ENCODE measurements around the gene SPEF2.

The SPEF2 gene, protein sequence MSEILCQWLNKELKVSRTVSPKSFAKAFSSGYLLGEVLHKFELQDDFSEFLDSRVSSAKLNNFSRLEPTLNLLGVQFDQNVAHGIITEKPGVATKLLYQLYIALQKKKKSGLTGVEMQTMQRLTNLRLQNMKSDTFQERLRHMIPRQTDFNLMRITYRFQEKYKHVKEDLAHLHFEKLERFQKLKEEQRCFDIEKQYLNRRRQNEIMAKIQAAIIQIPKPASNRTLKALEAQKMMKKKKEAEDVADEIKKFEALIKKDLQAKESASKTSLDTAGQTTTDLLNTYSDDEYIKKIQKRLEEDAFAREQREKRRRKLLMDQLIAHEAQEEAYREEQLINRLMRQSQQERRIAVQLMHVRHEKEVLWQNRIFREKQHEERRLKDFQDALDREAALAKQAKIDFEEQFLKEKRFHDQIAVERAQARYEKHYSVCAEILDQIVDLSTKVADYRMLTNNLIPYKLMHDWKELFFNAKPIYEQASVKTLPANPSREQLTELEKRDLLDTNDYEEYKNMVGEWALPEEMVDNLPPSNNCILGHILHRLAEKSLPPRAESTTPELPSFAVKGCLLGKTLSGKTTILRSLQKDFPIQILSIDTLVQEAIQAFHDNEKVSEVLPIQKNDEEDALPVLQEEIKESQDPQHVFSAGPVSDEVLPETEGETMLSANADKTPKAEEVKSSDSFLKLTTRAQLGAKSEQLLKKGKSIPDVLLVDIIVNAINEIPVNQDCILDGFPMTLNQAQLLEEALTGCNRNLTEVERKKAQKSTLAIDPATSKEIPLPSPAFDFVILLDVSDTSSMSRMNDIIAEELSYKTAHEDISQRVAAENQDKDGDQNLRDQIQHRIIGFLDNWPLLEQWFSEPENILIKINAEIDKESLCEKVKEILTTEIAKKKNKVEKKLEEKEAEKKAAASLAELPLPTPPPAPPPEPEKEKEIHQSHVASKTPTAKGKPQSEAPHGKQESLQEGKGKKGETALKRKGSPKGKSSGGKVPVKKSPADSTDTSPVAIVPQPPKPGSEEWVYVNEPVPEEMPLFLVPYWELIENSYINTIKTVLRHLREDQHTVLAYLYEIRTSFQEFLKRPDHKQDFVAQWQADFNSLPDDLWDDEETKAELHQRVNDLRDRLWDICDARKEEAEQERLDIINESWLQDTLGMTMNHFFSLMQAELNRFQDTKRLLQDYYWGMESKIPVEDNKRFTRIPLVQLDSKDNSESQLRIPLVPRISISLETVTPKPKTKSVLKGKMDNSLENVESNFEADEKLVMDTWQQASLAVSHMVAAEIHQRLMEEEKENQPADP (N-terminal part only)

DNA sequence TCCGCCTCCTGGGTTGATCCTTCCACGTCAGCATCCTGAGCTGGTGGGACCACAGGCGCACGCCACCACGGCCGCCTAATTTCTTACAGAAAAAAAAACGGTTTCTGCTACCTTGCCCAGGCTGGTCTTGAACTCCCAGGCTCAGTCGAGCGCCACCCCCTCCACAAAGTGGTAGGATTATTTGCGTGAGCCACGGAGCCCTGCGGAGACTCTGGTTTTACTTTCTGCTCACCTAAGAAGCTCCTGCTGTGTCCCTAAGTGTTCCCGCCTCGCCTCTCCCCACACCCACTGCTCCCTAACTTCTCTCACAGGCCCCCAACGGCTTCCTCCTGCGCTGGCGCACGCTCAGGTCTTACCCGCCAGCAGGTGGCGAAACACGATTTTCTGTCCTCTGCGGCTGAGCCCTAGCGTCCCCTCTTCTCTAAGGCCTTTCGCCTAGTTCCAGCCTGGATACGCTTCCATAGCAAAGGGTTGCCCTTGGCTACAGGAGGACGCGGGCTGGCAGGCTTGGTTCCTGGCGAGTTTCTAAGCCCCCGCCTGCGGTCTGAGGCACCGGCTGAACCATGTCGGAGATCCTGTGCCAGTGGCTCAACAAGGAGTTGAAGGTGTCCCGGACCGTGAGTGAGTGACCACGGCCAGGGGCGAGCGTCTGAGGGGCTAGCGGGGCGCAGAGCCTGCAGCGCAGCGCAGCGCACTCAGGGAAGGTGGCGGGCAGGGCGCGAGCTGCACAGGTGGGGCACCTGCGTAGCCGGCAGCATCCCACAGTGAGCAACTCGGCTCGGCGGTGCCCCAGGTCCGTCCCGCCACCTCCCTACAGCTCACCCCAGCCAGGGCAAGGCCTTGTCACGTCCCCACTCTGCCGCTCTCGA is at the start of gene SPEF2:
TSS of gene SPEF2 (plus strand) at position 429 of the 869 bp plus-strand sequence. CDS start at position 564, 135 bp downstream.
- peak; percentile 94 for DNase-seq (ENCODE audit: low read depth)

DNA sequence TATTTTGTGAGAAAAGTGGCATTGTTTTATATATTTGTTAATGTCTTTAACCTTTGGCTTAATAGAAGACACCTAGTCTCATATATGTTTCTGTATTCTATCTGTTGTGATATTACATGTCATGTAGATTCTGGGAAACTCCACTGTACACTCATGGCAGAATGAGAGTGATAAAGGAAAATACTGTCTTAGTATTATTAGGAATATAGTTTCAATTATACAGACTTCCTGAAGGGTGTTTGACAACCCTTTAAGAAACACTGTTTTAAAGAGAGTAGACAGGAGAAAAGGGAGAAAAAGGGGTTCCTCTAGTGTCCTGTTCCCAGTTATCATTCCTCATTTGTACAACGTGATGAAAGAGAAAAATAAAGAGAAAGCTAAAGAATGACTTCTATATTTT is 42.1 kb upstream of the SPEF2 start:
- DNase-seq (ENCODE audit: low read depth) = no peak

DNA sequence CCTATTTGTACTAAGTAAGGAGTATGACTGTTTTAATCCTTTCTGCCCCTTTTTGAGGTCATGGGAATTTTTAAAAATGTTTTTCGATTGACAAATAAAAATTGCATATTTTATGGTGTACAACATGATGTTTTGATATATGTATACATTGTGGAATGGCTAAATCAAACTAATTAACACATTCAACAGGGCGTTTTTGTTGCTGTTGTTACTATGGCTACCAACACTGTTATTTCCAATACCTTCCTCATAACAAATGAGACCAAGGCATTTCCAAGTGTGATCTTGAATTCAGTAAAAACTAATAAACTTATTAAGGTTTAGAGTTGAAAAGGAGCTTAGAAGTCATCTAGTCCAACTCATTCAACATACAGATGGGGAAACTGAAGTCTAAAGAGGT is 30.2 kb upstream of the SPEF2 start:
- DNase-seq (ENCODE audit: low read depth) = no peak

DNA sequence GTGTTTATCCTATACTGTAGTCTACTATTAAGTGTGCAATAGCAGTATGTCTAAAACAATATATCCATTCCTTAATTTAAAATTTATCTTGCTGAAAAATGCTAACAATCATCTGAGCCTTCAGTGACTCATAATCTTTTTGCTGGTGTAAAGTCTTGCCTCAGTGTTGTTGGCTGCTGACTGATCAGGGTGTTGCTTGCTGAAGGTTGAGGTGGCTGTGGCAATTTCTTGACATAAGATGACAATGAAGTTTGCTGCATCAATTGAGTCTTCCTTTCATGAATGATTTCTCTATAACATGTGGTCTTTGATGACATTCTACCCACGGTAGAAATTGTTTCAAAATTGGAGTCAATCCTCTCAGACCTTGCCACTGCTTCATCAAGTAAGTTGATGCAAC is 24.3 kb upstream of the SPEF2 start:
- DNase-seq (ENCODE audit: low read depth) = no peak

DNA sequence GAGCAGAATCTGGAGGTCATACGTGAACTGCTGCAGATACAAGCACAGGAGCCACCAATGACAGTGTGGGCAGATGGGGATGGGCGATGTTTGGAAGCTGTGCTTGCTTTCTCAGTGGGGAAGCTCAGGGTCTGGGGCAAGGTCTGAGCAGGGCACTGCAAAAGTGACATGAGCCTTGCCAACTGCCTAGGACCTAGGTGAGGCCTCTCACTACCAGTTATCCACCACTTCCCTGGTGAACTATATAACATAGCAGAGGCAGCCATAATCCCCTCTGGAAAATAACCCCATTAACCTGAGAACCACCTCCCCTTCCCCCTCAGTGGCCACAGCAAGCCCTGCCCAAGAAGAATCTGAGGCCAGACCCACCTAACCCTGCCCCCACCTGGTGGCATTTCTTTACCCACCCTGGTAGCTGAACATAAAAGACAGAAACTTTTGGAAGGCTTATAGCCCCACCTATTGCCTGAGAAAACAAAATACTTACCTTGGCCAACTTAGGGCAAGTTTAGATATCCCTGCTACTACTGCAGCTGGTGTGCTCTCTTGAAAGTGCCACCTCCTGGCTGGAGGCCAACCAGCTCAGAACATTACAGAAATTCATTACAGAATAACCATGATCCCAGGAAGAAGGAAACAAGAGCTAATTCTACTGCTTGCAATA is 18.8 kb upstream of the SPEF2 start:
- DNase-seq (ENCODE audit: low read depth) = peak; percentile 9

DNA sequence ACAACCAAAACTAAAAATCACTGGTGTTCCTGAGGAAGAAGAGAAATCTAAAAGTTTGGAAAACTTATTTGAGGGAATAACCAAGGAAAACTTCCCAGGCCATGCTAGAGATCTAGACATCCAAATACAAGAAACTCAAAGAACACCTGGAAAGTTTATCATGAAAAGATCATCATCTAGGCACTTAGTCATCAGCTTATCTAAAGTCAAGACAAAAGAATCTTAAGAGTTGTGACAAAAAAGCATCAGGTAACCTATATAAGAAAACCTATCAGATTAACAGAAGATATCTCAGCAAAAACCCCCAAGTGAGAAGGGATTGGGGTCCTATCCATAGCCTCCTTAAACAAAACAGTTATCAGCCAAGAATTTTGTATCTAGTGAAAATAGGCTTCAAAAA is 17.1 kb upstream of the SPEF2 start:
- DNase-seq (ENCODE audit: low read depth) = no peak

DNA sequence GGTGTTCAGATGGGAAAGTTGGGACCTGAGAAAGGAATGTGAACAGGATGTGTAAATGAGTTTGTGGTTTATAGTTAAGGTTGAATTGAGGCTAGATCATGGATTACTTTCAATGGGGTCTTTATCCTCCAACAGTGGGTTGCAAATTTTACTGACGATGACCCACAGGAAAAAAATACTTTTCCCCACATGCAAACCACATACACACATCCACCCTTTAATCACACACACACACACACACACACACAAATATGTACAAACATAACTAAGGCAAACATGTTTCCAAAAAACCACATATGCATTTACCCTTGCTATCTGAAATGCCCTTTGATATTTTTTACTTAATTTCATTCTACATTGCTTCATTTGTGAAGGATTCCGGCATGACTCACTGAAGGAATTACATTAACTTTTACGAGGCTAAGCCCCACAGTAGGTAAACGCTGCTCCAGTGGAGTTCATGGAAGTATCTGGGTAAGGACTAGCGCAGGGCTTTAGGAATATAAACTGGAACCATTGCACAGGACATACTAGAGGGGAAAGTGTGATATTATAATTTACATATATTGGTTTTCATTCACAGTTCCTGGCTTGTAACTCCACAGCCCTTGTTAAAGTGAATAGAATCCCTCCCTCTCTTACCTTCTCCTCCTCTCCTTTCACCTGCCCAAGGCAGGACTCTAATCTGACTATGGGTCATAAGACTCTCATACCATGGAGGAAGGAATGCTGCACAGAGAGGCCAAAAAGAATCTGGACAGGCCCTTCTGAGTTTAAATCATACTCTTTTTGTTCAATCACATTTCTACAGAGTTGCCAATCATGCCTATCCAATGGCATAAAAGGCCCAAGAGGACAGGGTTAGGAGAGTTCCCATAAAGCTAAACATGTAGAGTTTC is 8.5 kb upstream of the SPEF2 start:
- peak; percentile 21 for DNase-seq (ENCODE audit: low read depth)

DNA sequence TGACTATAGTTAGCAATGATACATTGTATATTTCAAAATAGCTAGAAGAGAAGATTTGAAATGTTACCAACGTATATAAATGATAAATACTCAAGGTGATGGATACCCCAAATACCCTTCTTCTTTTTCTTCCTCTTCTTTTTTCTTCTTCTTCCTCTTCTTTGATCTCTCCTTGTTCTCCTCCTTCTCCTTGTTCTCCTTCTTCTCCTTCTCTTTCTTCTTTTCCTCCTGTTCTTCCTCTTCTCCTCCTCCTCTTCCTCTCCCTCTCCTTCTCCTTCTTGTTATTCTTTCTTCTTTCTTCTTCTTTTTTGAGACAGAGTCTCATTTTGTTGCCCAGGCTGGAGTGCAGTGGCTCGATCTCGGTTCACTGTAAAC is 616 bp upstream of the SPEF2 start:
- no peak for DNase-seq (ENCODE audit: low read depth)

DNA sequence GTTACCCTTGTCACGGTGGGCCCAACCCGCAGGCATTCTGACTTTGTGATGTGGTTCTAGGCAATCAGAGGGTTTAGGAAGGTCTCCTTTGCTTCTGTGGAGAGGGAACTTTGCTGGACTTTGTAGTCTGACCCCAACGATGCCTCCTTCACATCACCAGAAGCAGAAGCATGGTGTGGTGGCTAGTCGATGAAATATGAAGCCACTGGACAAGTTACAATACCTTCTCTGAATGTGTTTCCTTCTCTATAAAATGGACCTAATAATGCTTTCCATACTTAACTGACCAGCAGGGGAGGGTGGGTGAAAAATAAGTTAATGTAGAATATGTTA is 607 bp downstream of the SPEF2 start:
- DNase-seq (ENCODE audit: low read depth) = peak; percentile 35

DNA sequence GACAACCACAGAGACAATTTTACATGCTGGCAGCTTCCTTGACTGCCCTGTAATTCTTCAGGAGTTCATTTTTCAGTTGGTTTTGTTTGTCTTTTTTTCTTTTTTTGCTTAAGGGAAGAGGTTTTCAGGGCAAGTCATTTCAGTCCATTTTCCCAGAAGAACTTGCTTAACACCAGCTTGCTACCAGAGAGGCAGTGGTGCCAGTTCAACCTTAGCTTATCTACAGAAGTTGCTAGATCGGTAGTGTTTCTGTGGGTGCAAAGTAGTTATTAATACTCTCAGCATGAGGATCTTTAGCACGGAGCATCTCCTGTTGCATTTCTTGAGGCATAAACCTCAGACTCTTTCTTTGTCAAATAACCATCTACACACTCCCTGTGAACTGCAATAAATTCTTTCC is 1.1 kb downstream of the SPEF2 start:
- no peak for DNase-seq (ENCODE audit: low read depth)

DNA sequence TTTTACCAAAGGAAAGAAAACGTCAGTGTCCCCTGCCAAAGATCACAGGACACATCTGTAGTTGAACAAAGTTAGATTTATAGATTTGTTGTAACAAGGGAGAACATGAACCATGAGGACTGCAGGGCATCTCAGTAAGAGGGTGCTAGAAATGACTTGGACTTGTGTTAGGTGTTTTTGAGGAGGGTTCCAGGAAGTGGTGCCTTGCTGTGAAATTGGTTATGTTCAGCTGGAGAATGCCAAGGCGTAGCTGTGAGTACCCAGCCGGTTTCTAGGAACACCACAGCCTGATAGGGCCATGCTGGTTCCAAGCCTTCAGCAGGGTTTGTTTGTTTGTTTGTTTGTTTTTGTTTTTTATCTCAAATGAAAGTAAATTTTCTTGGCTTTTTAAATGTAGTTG is 5.3 kb downstream of the SPEF2 start:
- no peak for DNase-seq (ENCODE audit: low read depth)

DNA sequence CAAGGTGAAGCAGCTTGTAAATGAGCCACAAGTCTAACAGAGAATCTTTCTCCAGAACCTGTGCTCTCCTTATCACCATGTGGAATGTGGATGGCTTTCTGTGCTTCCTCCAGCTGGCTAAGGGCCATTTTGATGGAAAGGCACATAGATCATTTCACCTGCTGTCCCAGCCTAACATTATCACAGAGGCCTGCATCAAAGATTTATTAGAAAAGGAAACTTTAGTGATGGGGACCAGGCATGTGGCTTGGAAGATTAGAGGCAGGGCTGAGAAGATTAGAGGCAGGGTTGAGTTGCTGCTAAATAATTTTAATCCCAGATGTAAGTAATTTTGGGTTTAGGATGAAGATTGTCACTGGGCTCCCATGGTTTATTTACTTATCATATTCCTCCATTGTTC is 6.3 kb downstream of the SPEF2 start:
- no peak for DNase-seq (ENCODE audit: low read depth)

DNA sequence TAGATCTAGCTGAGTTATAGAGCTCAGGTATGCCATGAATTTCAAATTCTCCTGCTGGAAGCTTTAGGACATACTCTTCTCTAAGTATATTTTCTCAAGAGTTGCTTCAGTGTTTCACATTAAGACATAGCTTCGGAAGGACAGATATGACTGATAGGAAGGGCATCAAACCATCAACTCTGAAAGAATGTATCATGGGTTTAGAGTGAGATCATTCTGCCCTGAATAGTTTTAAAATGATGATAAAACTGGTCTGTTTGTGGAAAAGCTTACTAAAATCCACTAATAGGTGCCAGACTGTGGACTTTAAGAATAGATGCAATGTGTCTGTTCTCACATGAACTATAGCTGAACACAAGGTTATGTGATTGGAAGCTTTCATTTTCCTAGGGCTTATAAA is 8.4 kb downstream of the SPEF2 start:
- peak; percentile 15 for DNase-seq (ENCODE audit: low read depth)

DNA sequence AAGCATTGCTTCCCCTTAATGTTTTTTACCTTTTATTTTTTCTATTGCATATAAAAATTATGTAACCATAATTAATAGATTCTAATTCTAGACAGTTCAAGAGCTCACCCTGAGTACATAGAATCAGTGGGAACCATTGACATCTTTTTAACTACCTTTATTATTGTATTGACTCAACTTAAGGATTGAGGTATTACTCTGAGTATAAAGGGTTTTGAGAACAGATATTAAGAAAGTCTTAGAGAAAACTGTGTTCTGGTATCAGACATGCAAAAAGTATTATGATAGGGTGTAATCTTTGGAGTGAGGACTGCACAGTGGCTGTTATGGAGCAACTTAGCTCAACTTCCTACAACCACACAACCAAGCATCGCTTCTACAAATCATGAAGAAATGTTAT is 8.9 kb downstream of the SPEF2 start:
- DNase-seq (ENCODE audit: low read depth) = no peak

DNA sequence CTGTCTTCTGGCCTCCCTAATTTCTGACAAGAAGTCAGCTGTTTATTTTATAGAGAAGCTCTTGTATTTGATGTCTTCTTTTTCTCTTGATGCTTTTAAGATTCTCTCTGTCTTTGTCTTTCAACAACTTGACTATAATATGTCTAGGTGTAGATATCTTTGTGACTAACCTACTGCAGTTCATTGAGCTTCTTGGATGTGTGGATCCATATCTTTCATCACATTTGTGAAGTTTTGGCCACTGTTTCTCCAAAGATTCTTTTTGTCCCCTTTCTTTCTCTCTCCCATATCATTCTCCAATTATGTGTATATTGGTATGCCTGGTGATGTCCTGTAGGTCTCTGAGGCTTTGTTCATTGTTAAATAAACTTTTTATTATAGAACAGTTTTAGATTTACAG is 16.7 kb downstream of the SPEF2 start:
- no peak for DNase-seq (ENCODE audit: low read depth)

DNA sequence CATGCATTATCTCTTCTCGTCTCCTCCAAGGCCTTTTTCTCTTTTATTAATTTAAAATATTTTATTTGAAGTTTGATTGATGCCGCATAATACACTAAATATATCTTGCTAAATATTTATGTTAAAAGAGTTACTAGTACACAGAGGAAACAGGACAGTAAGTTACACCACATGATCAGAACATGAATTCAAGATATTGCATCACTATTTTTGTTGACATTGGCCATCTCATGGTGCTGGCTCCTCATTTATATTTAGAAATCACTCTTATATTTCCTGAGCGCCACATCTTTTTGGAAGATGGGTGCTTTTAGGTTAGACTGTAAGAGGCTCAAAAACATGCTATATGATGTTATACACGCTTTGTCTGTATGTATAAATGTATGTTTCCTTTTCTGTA is 23.0 kb downstream of the SPEF2 start:
- no peak for DNase-seq (ENCODE audit: low read depth)

DNA sequence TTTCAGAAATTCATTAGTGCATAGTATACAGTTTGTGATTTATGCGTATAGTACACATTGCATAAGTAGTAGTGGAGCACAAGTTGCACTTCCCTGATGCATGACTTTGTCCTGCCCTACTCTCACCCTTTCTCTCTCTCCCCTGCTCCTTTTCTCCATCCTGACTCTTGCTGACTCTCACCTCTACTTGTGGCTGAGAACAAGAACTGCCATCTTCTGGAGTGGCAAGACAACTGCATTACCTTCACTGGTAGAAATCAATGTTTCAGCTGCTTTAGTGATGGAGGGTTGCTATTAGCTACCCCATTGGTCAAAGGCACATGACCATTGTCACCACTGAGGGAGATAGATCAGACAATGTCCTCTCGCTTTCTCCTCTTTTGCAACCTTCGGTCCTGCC is 26.9 kb downstream of the SPEF2 start:
- DNase-seq (ENCODE audit: low read depth) = no peak

DNA sequence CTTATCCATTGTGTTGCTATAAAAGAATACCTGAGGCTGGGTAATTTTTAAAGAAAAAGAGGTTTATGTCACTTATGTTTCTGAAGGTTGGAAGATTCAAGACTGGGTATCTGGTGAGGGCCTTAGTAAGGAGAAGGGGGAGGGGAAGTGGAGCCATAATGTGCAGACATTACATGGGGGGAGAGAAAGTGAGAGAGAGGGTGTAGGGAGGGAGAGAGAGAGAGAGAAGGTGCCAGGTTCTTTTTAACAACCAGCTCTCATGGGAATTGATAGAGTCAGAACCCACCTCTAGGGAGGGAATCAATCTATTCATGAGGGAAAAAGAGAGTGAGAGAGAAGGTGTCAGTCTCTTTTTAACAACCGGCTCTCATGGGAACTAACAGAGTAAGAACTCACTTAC is 29.5 kb downstream of the SPEF2 start:
- no peak for DNase-seq (ENCODE audit: low read depth)

DNA sequence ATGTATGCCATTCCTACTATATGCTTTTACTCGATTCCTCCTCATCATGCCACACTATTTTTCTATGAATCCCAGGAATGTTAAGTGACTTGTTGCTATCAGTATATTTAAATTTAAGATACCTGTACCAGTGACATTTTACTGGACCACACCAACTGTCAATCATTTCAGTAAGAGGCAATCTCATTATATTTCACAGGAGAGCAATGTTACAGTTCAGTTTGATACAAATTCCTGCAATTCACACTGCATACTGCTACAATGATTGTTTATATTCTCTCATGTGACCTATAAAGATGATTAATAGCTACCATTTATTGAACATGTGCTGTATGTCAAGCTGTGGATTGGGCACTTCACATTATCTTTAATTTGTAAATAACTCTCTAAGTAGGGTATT is 30.0 kb downstream of the SPEF2 start:
- DNase-seq (ENCODE audit: low read depth) = no peak
